H9 (cell line): Measurements from ENCODE around the gene FGA. TPM values are rescaled to one million over a fixed set of nuclear protein-coding genes. Genes with fewer than 3 reads are reported as not detected.

Experiments
- DNase-seq: peaks from one replicate; pipeline ENCODE4 v3.0.0-alpha.2; 2017
- H2AFZ ChIP-seq: one replicate; pipeline ENCODE4 v1.6.1; 2013; ENCODE audit warnings: mild to moderate bottlenecking, low read length, control low read depth, moderate library complexity
- H2AK5ac ChIP-seq: 2 replicates; pipeline ENCODE4 v1.6.1; 2013; ENCODE audit warnings: low read length, control low read depth, mixed read lengths; ENCODE audit not compliant: insufficient read length
- H2BK120ac ChIP-seq: one replicate; pipeline ENCODE4 v1.6.1; 2013; ENCODE audit warnings: low read depth, mild to moderate bottlenecking, low read length, control low read depth, inconsistent platforms; ENCODE audit not compliant: poor library complexity, severe bottlenecking
- H2BK12ac ChIP-seq: 2 replicates; pipeline ENCODE4 v1.6.1; 2013; ENCODE audit warnings: low read length, control low read depth, mixed read lengths, low read depth; ENCODE audit not compliant: insufficient read length
- H2BK15ac ChIP-seq: 2 replicates; pipeline ENCODE4 v1.6.1; 2013; ENCODE audit warnings: low read depth, low read length, control low read depth
- H2BK20ac ChIP-seq: one replicate; pipeline ENCODE4 v1.6.1; 2013; ENCODE audit warnings: low read depth, mild to moderate bottlenecking, low read length, control low read depth, inconsistent platforms; ENCODE audit not compliant: poor library complexity, severe bottlenecking
- H2BK5ac ChIP-seq: 2 replicates; pipeline ENCODE4 v1.6.1; 2013; ENCODE audit warnings: low read length, control low read depth, mixed read lengths; ENCODE audit not compliant: insufficient read length
- H3K14ac ChIP-seq: 2 replicates; pipeline ENCODE4 v1.6.1; 2013; ENCODE audit warnings: low read length, control low read depth; ENCODE audit not compliant: insufficient read depth
- H3K18ac ChIP-seq: 2 replicates; pipeline ENCODE4 v1.6.1; 2013; ENCODE audit warnings: low read depth, mild to moderate bottlenecking, mixed read lengths, low read length, control low read depth; ENCODE audit not compliant: insufficient read length
- H3K23ac ChIP-seq: 2 replicates; pipeline ENCODE4 v1.6.1; 2013; ENCODE audit warnings: low read length, control low read depth, mixed read lengths, low read depth; ENCODE audit not compliant: insufficient read length
- H3K23me2 ChIP-seq: 2 replicates; pipeline ENCODE4 v1.6.1; 2013; ENCODE audit warnings: low read depth, mild to moderate bottlenecking, mixed read lengths, low read length, control low read depth; ENCODE audit not compliant: insufficient read length, poor library complexity, severe bottlenecking
- H3K27ac ChIP-seq: 2 replicates; pipeline ENCODE4 v1.5.1; 2013; ENCODE audit warnings: low read length, control low read depth, mixed read lengths, low read depth; ENCODE audit not compliant: insufficient read length
- H3K27me3 ChIP-seq: 2 replicates; pipeline ENCODE4 v1.6.1; 2013; ENCODE audit warnings: low read length, control low read depth, inconsistent platforms; ENCODE audit not compliant: insufficient read depth
- H3K4ac ChIP-seq: 2 replicates; pipeline ENCODE4 v1.6.1; 2013; ENCODE audit warnings: low read depth, mild to moderate bottlenecking, control low read depth, inconsistent platforms, low read length, moderate library complexity
- H3K4me1 ChIP-seq: 2 replicates; pipeline ENCODE4 v1.6.1; 2013; ENCODE audit warnings: low read length, control low read depth, inconsistent platforms; ENCODE audit not compliant: insufficient read depth
- H3K4me2 ChIP-seq: 2 replicates; pipeline ENCODE4 v1.6.1; 2013; ENCODE audit warnings: low read length, control low read depth, mixed read lengths; ENCODE audit not compliant: insufficient read length, insufficient read depth
- H3K56ac ChIP-seq: 2 replicates; pipeline ENCODE4 v1.6.1; 2013; ENCODE audit warnings: low read depth, mild to moderate bottlenecking, mixed read lengths, low read length, control low read depth; ENCODE audit not compliant: insufficient read length
- H3K79me1 ChIP-seq: 2 replicates; pipeline ENCODE4 v1.6.1; 2013; ENCODE audit warnings: low read depth, mild to moderate bottlenecking, moderate library complexity, low read length, control low read depth, inconsistent platforms; ENCODE audit not compliant: insufficient read depth, poor library complexity, severe bottlenecking
- H3K79me2 ChIP-seq: 2 replicates; pipeline ENCODE4 v1.6.1; 2013; ENCODE audit warnings: low read length, control low read depth, inconsistent platforms; ENCODE audit not compliant: insufficient read depth
- H3K9ac ChIP-seq: 2 replicates; pipeline ENCODE4 v1.6.1; 2013; ENCODE audit warnings: low read length, control low read depth, mixed read lengths; ENCODE audit not compliant: insufficient read length; ENCODE audit errors: extremely low read depth
- H3K9me3 ChIP-seq: one replicate; pipeline ENCODE4 v1.6.1; 2013; ENCODE audit warnings: low read depth, low read length, inconsistent platforms; ENCODE audit not compliant: control insufficient read depth
- H3T11ph ChIP-seq: one replicate; pipeline ENCODE4 v1.6.1; 2013; ENCODE audit warnings: mild to moderate bottlenecking, low read length, control low read depth, inconsistent platforms
- H4K20me1 ChIP-seq: one replicate; pipeline ENCODE4 v1.6.1; 2013; ENCODE audit not compliant: control insufficient read depth, insufficient read length, insufficient read depth
- H4K5ac ChIP-seq: 2 replicates; pipeline ENCODE4 v1.6.1; 2013; ENCODE audit warnings: low read depth, mild to moderate bottlenecking, mixed read lengths, low read length, control low read depth; ENCODE audit not compliant: insufficient read length
- H4K8ac ChIP-seq: replicated peaks from 2 replicates; pipeline ENCODE4 v1.6.1; 2013; ENCODE audit warnings: low read length, control low read depth, mixed read lengths, low read depth; ENCODE audit not compliant: insufficient read length
- H4K91ac ChIP-seq: 2 replicates; pipeline ENCODE4 v1.6.1; 2013; ENCODE audit warnings: low read depth, mild to moderate bottlenecking, moderate library complexity, mixed read lengths, low read length, control low read depth; ENCODE audit not compliant: insufficient read length
- H3K27ac Mint-ChIP-seq, 3 experiments: 2 replicates in 2 of 3; 3 replicates in 1 of 3; pipeline ENCODE4 v1.8.0; 2020 to 2021; ENCODE audit warnings: mixed read lengths in 3 of 3, mild to moderate bottlenecking in 1 of 3, moderate library complexity in 1 of 3
- H3K27me3 Mint-ChIP-seq: 2 replicates; pipeline ENCODE4 v1.8.0; 2021; ENCODE audit warnings: low read depth, mild to moderate bottlenecking, moderate library complexity, mixed read lengths
- H3K36me3 Mint-ChIP-seq, 3 experiments: 2 replicates in 2 of 3; 3 replicates in 1 of 3; pipeline ENCODE4 v1.8.0; 2020 to 2021; ENCODE audit warnings: low read depth in 3 of 3, mixed read lengths in 3 of 3; ENCODE audit not compliant: insufficient read depth in 1 of 3
- H3K4me1 Mint-ChIP-seq, 2 experiments: 2 replicates each; pipeline ENCODE4 v1.8.0; 2020; ENCODE audit warnings: mixed read lengths in 2 of 2
- H3K4me3 Mint-ChIP-seq, 2 experiments: 2 replicates in 1 of 2; 3 replicates in 1 of 2; pipeline ENCODE4 v1.8.0; 2020 to 2021; ENCODE audit warnings: mild to moderate bottlenecking in 2 of 2, mixed read lengths in 2 of 2, moderate library complexity in 1 of 2
- H3K9me3 Mint-ChIP-seq, 2 experiments: 2 replicates in 1 of 2; 3 replicates in 1 of 2; pipeline ENCODE4 v1.8.0; 2020; ENCODE audit warnings: mild to moderate bottlenecking in 2 of 2, mixed read lengths in 2 of 2, moderate library complexity in 1 of 2
- CTCF ChIP-seq: fragments of 200-600 bp; sonication (generic); conservative IDR thresholded peaks from 3 replicates; pipeline ENCODE4 v1.8.0; 2021; ENCODE audit warnings: antibody characterized with exemption, mild to moderate bottlenecking
- total RNA-seq: library from RNA; stranded (reverse); gene quantifications from 2 replicates; pipeline ENCODE4 v1.2.1, GENCODE V29; 2021

The FGA gene
- total RNA-seq, 1 experiment from 2014 or later = not detected

DNA sequence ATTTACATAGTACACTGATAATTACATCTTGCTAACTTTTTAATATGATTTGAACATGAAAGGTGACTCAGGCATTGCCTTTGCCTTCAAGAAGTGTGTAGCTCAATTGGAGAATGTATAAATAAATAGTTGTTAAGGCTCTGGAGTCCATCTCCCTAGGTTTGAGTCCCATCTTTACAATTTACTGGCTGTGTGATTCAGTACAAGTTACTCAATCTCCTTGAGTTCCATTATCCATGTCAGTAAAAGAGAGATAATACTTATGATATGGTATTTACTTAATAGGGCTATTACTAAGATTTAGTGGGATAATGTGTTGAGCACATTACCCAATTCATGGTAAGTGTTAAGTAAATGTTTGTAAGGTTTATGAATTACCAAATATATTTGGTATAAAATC is 23.8 kb upstream of the FGA start:
- H3K4ac ChIP-seq = no peak overlapping the region
- H2AK5ac ChIP-seq = no peak overlapping the region
- H3K18ac ChIP-seq = no peak overlapping the region
- no peaks in the 10 kb centered on the region for H3K9me3 ChIP-seq
- H3K4me2 ChIP-seq = no peak overlapping the region
- no peak overlapping the region for H3K27ac ChIP-seq
- no peak overlapping the region for H3K27ac Mint-ChIP-seq
- no peak overlapping the region for H2AFZ ChIP-seq
- H3K14ac ChIP-seq = no peak overlapping the region
- no peak for DNase-seq
- H3K23ac ChIP-seq = no peak overlapping the region
- no peaks in the 10 kb centered on the region for H3K9me3 Mint-ChIP-seq
- H3K27me3 ChIP-seq = no peaks in the 10 kb centered on the region
- H2BK120ac ChIP-seq = no peak overlapping the region
- no peaks in the 10 kb centered on the region for H4K20me1 ChIP-seq
- no peaks in the 10 kb centered on the region for H3K27me3 Mint-ChIP-seq
- no peak overlapping the region for H4K91ac ChIP-seq
- H3K4me1 Mint-ChIP-seq = peaks cover 4 to 9% of the 10 kb centered on the region in 2 experiments
- H3K79me2 ChIP-seq = no peaks in the 10 kb centered on the region
- no peak overlapping the region for H2BK20ac ChIP-seq
- H3K4me3 Mint-ChIP-seq = no peak overlapping the region
- no peaks in the 10 kb centered on the region for H3K23me2 ChIP-seq
- no peak overlapping the region for H3K56ac ChIP-seq
- no peak overlapping the region for H2BK12ac ChIP-seq
- H3T11ph ChIP-seq = no peak overlapping the region
- no peak overlapping the region for H2BK5ac ChIP-seq
- H3K4me1 ChIP-seq = no peaks in the 10 kb centered on the region; the same call in 1 of the 2 replicates
- H3K9ac ChIP-seq = no peak overlapping the region
- no peak overlapping the region for H2BK15ac ChIP-seq
- no peak for TF ChIP-seq CTCF
- H4K8ac ChIP-seq = no peak overlapping the region
- no peak overlapping the region for H4K5ac ChIP-seq
- H3K36me3 Mint-ChIP-seq = no peaks in the 10 kb centered on the region
- no peaks in the 10 kb centered on the region for H3K79me1 ChIP-seq
